ENCODE measurements around the gene PDPN.

DNA sequence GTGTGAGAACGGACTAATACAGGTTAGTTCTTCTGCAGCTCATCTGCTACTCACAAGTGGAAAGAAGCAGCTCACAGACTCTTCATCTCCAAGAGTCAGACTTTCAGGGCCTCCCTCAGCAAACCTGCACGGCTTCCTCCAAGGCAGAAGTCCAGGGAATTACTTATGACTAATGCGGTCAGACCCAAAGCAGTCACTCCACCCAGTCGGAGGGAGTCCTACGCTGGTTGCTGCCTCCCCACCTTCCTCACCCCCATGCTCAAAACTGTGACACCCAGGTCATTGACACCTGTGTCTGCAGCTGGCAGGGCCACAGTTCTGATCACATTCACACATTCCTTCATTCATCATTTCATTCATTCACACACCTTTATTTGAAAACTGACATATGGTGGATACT, 77.9 kb downstream of the PDPN start:
- TF ChIP-seq, protein P1, sequence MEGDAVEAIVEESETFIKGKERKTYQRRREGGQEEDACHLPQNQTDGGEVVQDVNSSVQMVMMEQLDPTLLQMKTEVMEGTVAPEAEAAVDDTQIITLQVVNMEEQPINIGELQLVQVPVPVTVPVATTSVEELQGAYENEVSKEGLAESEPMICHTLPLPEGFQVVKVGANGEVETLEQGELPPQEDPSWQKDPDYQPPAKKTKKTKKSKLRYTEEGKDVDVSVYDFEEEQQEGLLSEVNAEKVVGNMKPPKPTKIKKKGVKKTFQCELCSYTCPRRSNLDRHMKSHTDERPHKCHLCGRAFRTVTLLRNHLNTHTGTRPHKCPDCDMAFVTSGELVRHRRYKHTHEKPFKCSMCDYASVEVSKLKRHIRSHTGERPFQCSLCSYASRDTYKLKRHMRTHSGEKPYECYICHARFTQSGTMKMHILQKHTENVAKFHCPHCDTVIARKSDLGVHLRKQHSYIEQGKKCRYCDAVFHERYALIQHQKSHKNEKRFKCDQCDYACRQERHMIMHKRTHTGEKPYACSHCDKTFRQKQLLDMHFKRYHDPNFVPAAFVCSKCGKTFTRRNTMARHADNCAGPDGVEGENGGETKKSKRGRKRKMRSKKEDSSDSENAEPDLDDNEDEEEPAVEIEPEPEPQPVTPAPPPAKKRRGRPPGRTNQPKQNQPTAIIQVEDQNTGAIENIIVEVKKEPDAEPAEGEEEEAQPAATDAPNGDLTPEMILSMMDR (IDR thresholded peaks at IDR 0.05), result no peak
- no peak for TF ChIP-seq POLR2A (IDR thresholded peaks at IDR 0.05)

Data from breast epithelium (tissue), 3 donors.